H1 (cell line): Measurements from ENCODE around the gene STX7. TPM values are rescaled to one million over a fixed set of nuclear protein-coding genes. Genes with fewer than 3 reads are reported as not detected.

Experiments
- CTCF ChIA-PET: fragments of 300-600 bp; sonication (Branson Sonifier 250); formaldehyde crosslinking; loops from one replicate; lab custom pipeline; 2021; ENCODE audit not compliant: partially characterized antibody; lab: Charles Lee
- POLR2A ChIA-PET: fragments of 300-600 bp; sonication (Branson Sonifier 250); formaldehyde crosslinking; loops from one replicate; lab custom pipeline; 2021; ENCODE audit warnings: inconsistent platforms; ENCODE audit not compliant: partially characterized antibody; lab: Charles Lee
- DNase-seq, 2 experiments: peaks; one replicate each; pipeline versions ENCODE4 v3.0.0 to v3.0.0-alpha.2; 2010 to 2022; ENCODE audit warnings: low spot score in 2 of 2, low read depth in 1 of 2, mixed read lengths in 1 of 2
- FAIRE-seq: peaks from 2 replicates; lab custom pipeline; 2011; peaks lifted over from hg19 to GRCh38; lab: Jason Lieb, UNC
- H2AFZ ChIP-seq: 2 replicates; pipeline ENCODE4 v1.8.1; 2012; ENCODE audit warnings: low read length, inconsistent platforms
- H2AK5ac ChIP-seq: 2 replicates; pipeline ENCODE4 v1.6.1; 2013; ENCODE audit warnings: low read depth, low read length
- H2BK120ac ChIP-seq: replicated peaks from 2 replicates; pipeline ENCODE3; 2013; ENCODE audit warnings: low read depth, low read length, inconsistent platforms
- H2BK12ac ChIP-seq: 2 replicates; pipeline ENCODE4 v1.6.1; 2013; ENCODE audit warnings: low read depth, low read length
- H2BK15ac ChIP-seq: 2 replicates; pipeline ENCODE4 v1.6.1; 2013; ENCODE audit warnings: low read length
- H2BK20ac ChIP-seq: 2 replicates; pipeline ENCODE4 v1.6.1; 2013; ENCODE audit warnings: low read length
- H2BK5ac ChIP-seq: 2 replicates; pipeline ENCODE4 v1.6.1; 2013; ENCODE audit warnings: low read depth, low read length
- H3K14ac ChIP-seq: 2 replicates; pipeline ENCODE4 v1.6.1; 2013; ENCODE audit warnings: inconsistent platforms; ENCODE audit not compliant: insufficient read length
- H3K18ac ChIP-seq: 2 replicates; pipeline ENCODE4 v1.6.1; 2013; ENCODE audit warnings: low read length; ENCODE audit errors: extremely low read depth
- H3K23ac ChIP-seq: 2 replicates; pipeline ENCODE4 v1.6.1; 2013; ENCODE audit warnings: inconsistent platforms; ENCODE audit not compliant: insufficient read length
- H3K23me2 ChIP-seq: 2 replicates; pipeline ENCODE4 v1.6.1; 2013; ENCODE audit warnings: low read depth, low read length
- H3K27ac ChIP-seq: 2 replicates; pipeline ENCODE4 v1.6.1; 2011; ENCODE audit warnings: low read depth, low read length, inconsistent platforms
- H3K27me3 ChIP-seq, 4 experiments: replicated peaks in 1 of 4; 1 replicate in 1 of 4; 2 replicates in 3 of 4; pipeline versions ENCODE4 v1.6.1 to v1.8.1; 2011 to 2013; ENCODE audit warnings: low read length in 3 of 4, mild to moderate bottlenecking in 3 of 4, inconsistent platforms in 2 of 4, mixed read lengths in 2 of 4, moderate library complexity in 1 of 4; ENCODE audit not compliant: control insufficient read depth in 3 of 4, insufficient read depth in 3 of 4; ENCODE audit errors: extremely low read depth in 1 of 4
- H3K36me3 ChIP-seq, 4 experiments: 2 replicates each; pipeline versions ENCODE4 v1.6.1 to v1.8.1; 2011 to 2013; ENCODE audit warnings: mild to moderate bottlenecking in 4 of 4, low read length in 3 of 4, moderate library complexity in 2 of 4, control low read depth in 1 of 4, inconsistent platforms in 1 of 4; ENCODE audit not compliant: insufficient read depth in 4 of 4, control insufficient read depth in 2 of 4
- H3K4ac ChIP-seq: replicated peaks from 2 replicates; pipeline ENCODE3; 2013; ENCODE audit warnings: low read length, low read depth, mixed read lengths, inconsistent platforms; ENCODE audit not compliant: insufficient read length
- H3K4me1 ChIP-seq, 4 experiments: replicated peaks in 1 of 4; 1 replicate in 1 of 4; 2 replicates in 3 of 4; pipeline versions ENCODE4 v1.6.1 to v1.8.1; 2011 to 2013; ENCODE audit warnings: low read length in 3 of 4, inconsistent platforms in 2 of 4, mixed read lengths in 1 of 4; ENCODE audit not compliant: insufficient read depth in 4 of 4, control insufficient read depth in 3 of 4
- H3K4me2 ChIP-seq, 2 experiments: 2 replicates each; pipeline versions ENCODE4 v1.6.1 to v1.8.1; 2011 to 2013; ENCODE audit warnings: low read depth in 2 of 2, low read length in 2 of 2, control low read depth in 1 of 2, inconsistent platforms in 1 of 2, mild to moderate bottlenecking in 1 of 2; ENCODE audit not compliant: insufficient read depth in 1 of 2
- H3K4me3 ChIP-seq, 4 experiments: fragments of 200-600, 300-600 bp in 1 of 4; sonication (generic), shearing (Covaris generic), sonication (Bioruptor Twin) in 1 of 4; 2 replicates each; pipeline versions ENCODE4 v1.5.1 to v1.8.1; 2011 to 2016; ENCODE audit warnings: low read length in 4 of 4, low read depth in 3 of 4, control low read depth in 2 of 4, inconsistent platforms in 2 of 4, mild to moderate bottlenecking in 2 of 4, mixed read lengths in 1 of 4, moderate library complexity in 1 of 4; ENCODE audit not compliant: insufficient read depth in 2 of 4; ENCODE audit errors: extremely low read depth in 1 of 4
- H3K56ac ChIP-seq: replicated peaks from 2 replicates; pipeline ENCODE3; 2013; ENCODE audit warnings: low read depth, mild to moderate bottlenecking, mixed read lengths, low read length, inconsistent platforms; ENCODE audit not compliant: insufficient read length
- H3K79me1 ChIP-seq: 2 replicates; pipeline ENCODE4 v1.6.1; 2013; ENCODE audit warnings: low read depth, low read length, control low read depth
- H3K79me2 ChIP-seq, 2 experiments: 2 replicates each; pipeline versions ENCODE4 v1.6.1 to v1.8.1; 2012 to 2013; ENCODE audit warnings: low read length in 2 of 2, mild to moderate bottlenecking in 2 of 2, inconsistent platforms in 1 of 2; ENCODE audit not compliant: insufficient read depth in 2 of 2, control insufficient read depth in 1 of 2
- H3K9ac ChIP-seq, 4 experiments: replicated peaks in 1 of 4; 1 replicate in 1 of 4; 2 replicates in 3 of 4; pipeline versions ENCODE4 v1.6.1 to v1.8.1; 2011 to 2013; ENCODE audit warnings: low read depth in 3 of 4, low read length in 3 of 4, control low read depth in 2 of 4, mild to moderate bottlenecking in 2 of 4, moderate library complexity in 2 of 4, inconsistent platforms in 1 of 4; ENCODE audit errors: extremely low read depth in 1 of 4
- H3K9me3 ChIP-seq, 2 experiments: 2 replicates each; pipeline versions ENCODE4 v1.6.1 to v1.8.1; 2012 to 2013; ENCODE audit warnings: mild to moderate bottlenecking in 2 of 2, moderate library complexity in 2 of 2, control low read depth in 1 of 2, inconsistent platforms in 1 of 2, low read depth in 1 of 2, low read length in 1 of 2, mixed read lengths in 1 of 2; ENCODE audit not compliant: insufficient read depth in 2 of 2
- H4K20me1 ChIP-seq, 2 experiments: replicated peaks in 1 of 2; 2 replicates each; pipeline versions ENCODE3 to v1.8.1; 2011 to 2013; ENCODE audit warnings: inconsistent platforms in 2 of 2, low read length in 2 of 2, mild to moderate bottlenecking in 1 of 2; ENCODE audit not compliant: insufficient read depth in 2 of 2, control insufficient read depth in 1 of 2
- H4K5ac ChIP-seq: 2 replicates; pipeline ENCODE4 v1.6.1; 2013; ENCODE audit warnings: low read length, low read depth, mixed read lengths, inconsistent platforms; ENCODE audit not compliant: insufficient read length
- H4K8ac ChIP-seq: 2 replicates; pipeline ENCODE4 v1.8.0; 2013; ENCODE audit warnings: mild to moderate bottlenecking, moderate library complexity, low read length, inconsistent platforms; ENCODE audit not compliant: insufficient read depth; ENCODE audit errors: extremely low read depth
- H4K91ac ChIP-seq: replicated peaks from 2 replicates; pipeline ENCODE3; 2013; ENCODE audit warnings: low read length, mixed read lengths, inconsistent platforms; ENCODE audit not compliant: insufficient read length
- RBBP5 ChIP-seq: IDR thresholded peaks from 2 replicates; pipeline ENCODE4 v1.7.1; 2012; ENCODE audit warnings: low read depth, mild to moderate bottlenecking, inconsistent platforms, low read length, moderate library complexity, borderline replicate concordance
- WGBS, 2 experiments: shearing (Covaris generic) in 1 of 2; methylation state at CpG; one replicate each; pipeline versions ENCODE4 v1.1.6 to v1.1.7; 2013 to 2015; ENCODE audit warnings: low lambda C conversion rate in 2 of 2, mixed read lengths in 2 of 2, inconsistent platforms in 1 of 2, low coverage in 1 of 2, missing lambda C conversion rate in 1 of 2; ENCODE audit not compliant: insufficient replicate concordance in 2 of 2, insufficient coverage in 1 of 2, insufficient read length in 1 of 2; ENCODE audit errors: extremely low coverage in 1 of 2, missing lambda C conversion rate in 1 of 2; 5-methylcytosine and 5-hydroxymethylcytosine counted together
- polyA plus RNA-seq, 7 experiments: library from polyadenylated mRNA; depleted of rRNA in 3 of 7; stranded (reverse) in 5 of 7; unstranded in 2 of 7; fragments of >200 nt in 5 of 7; fragments of 200-250 nt in 2 of 7; gene quantifications; 1 replicate in 5 of 7; 2 replicates in 1 of 7; 4 replicates in 1 of 7; pipeline versions ENCODE4 v1.2.1 to v1.2.3, GENCODE V29; 2011 to 2013; ENCODE audit warnings: missing spikeins in 2 of 7, mixed read lengths in 2 of 7
- total RNA-seq: library from RNA; stranded (reverse); fragmentation: NEBNext Ultra II Directional; extraction: Animal tissue kit (Norgen Biotek cat#: 25700); gene quantifications from 2 replicates; pipeline ENCODE4 v1.2.1, GENCODE V29; 2021

The STX7 gene
- total and polyA plus RNA-seq, 2 of the 8 experiments (the other 6 are each of a cell fraction or from before 2014, with no cell fraction given) = 5.7 to 27.9 TPM

DNA sequence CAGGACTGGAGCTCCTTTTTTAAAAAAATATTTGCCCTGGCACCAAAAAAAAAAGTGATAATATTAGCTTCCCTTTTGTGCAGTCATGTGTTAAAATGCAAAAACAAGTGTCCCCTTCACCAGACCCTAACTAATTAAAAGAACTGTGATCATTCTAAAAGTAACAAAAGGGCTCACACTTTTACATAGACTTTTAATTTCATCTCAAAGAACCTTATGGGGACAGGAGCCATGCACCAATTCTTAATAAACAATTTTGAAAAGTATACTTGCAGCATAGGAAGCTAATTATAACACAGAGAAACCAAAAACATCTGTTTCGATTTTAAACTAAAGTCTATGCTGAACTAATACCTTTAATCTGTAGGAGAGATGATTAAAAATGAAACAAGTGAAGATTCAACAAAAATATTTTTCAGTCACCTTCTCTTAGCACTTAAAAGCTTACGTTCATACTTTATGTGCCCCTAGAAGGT, 17.3 kb downstream of the STX7 start:
- Histone ChIP-seq H3K9me3 (0 out of 4 replicates have a peak, but pooled peaks cover 0 to 3% of the 10 kb centered on the region in 2 experiments), H3K23me2 (peaks cover 1% of the 10 kb centered on the region; the same call in 1 of the 2 replicates), H3K27me3 (no peaks in the 10 kb centered on the region), H3K79me2 (peaks cover 0 to 5% of the 10 kb centered on the region in 2 experiments; a peak in 1 of 4 replicates), H3K36me3 (peaks cover 0 to 7% (median 0%) of the 10 kb centered on the region in 4 experiments; a peak in 2 of 8 replicates), H2BK12ac (no peak overlapping the region), H4K5ac (no peak overlapping the region), H4K20me1 (peaks cover 0 to 4% of the 10 kb centered on the region in 2 experiments), H3K27ac (no peak overlapping the region), H2BK15ac (no peak overlapping the region), H2BK120ac (no peak overlapping the region), H3K4me1 (peaks cover 0 to 4% (median 2%) of the 10 kb centered on the region in 4 experiments; a peak in 5 of 7 replicates), H2AK5ac (no peak overlapping the region), H3K23ac (no peak overlapping the region), H3K18ac (no peak overlapping the region), H2BK20ac (no peak overlapping the region), H3K4me3 (no peak overlapping the region), H3K4ac (no peak overlapping the region), H3K56ac (no peak overlapping the region), H3K79me1 (no peaks in the 10 kb centered on the region; the same call in none of the 2 replicates), H3K4me2 (no peak overlapping the region), H4K8ac (no peak overlapping the region), H2BK5ac (no peak overlapping the region), H3K14ac (no peak overlapping the region), H3K9ac (no peak overlapping the region), H4K91ac (no peak overlapping the region), H2AFZ (no peak overlapping the region)
- ChIA-PET POLR2A (interaction anchor here (0.7 kb wide), 1 partner anchor 225 kb away, joined by 3 read pairs; no protein-coding TSS in a partner anchor), CTCF (interaction anchor here (1.4 to 4.6 kb wide), 4 partner anchors 10 to 216 kb away, joined by 4 to 23 read pairs (median 6); no protein-coding TSS in a partner anchor)
- FAIRE-seq (no peak), DNase-seq (no peak)
- WGBS, 2 experiments = 88% methylated on average over 2 of the region's 2 CpGs; no CpG with 5 or more reads in 1 of the 2 experiments
- no peak for TF ChIP-seq RBBP5
